ENCODE measurements around the gene ANTKMT. TPM values are rescaled to one million over a fixed set of nuclear protein-coding genes. Genes with fewer than 3 reads are reported as not detected.

ANTKMT gene
- total RNA-seq, 1 donor: 5.8 TPM

- H3K4me3 ChIP-seq (ENCODE audit: low read length): peak within 1 kb of the TSS; percentile 27
- H3K4me1 ChIP-seq (ENCODE audit: insufficient read depth, low read length): peaks cover 32% of the 10 kb centered on the region
- H3K27me3 ChIP-seq (ENCODE audit: insufficient read depth, low read length): peaks cover 10% of the 10 kb centered on the region
- no peaks in the 10 kb centered on the region for H3K9me3 ChIP-seq (ENCODE audit: low read depth, low read length)
Observed at GRCh38 chr16:714558-715476, 6.1 kb upstream of the ANTKMT start, which contains the start of gene METRN. TSS of gene METRN (plus strand) at chr16:715118. CDS start at chr16:715290, 172 bp downstream.

- H3K9me3 ChIP-seq (ENCODE audit: low read depth, low read length): no peaks in the 10 kb centered on the region
- H3K4me1 ChIP-seq (ENCODE audit: insufficient read depth, low read length): peaks cover 40% of the 10 kb centered on the region
- peaks cover 9% of the 10 kb centered on the region for H3K27me3 ChIP-seq (ENCODE audit: insufficient read depth, low read length)
- H3K4me3 ChIP-seq (ENCODE audit: low read length): peak overlapping the region; percentile 27
Observed at GRCh38 chr16:715477-716199, 5.3 kb upstream of the ANTKMT start.

GRCh38 chr16:716200-716568, 4.8 kb upstream of the ANTKMT start:
- no peak overlapping the region for H3K4me3 ChIP-seq (ENCODE audit: low read length)
- no peaks in the 10 kb centered on the region for H3K9me3 ChIP-seq (ENCODE audit: low read depth, low read length)
- peaks cover 41% of the 10 kb centered on the region for H3K4me1 ChIP-seq (ENCODE audit: insufficient read depth, low read length)
- H3K27me3 ChIP-seq (ENCODE audit: insufficient read depth, low read length): peaks cover 9% of the 10 kb centered on the region

- no peaks in the 10 kb centered on the region for H3K9me3 ChIP-seq (ENCODE audit: low read depth, low read length)
- H3K4me1 ChIP-seq (ENCODE audit: insufficient read depth, low read length): peaks cover 43% of the 10 kb centered on the region
- peaks cover 9% of the 10 kb centered on the region for H3K27me3 ChIP-seq (ENCODE audit: insufficient read depth, low read length)
Observed at GRCh38 chr16:716768-717325, 4.1 kb upstream of the ANTKMT start.

GRCh38 chr16:717450-718245, 3.3 kb upstream of the ANTKMT start:
- Histone ChIP-seq H3K27me3 (ENCODE audit: insufficient read depth, low read length) (peaks cover 9% of the 10 kb centered on the region), H3K9me3 (ENCODE audit: low read depth, low read length) (no peaks in the 10 kb centered on the region), H3K4me3 (ENCODE audit: low read length) (no peak overlapping the region), H3K4me1 (ENCODE audit: insufficient read depth, low read length) (peaks cover 45% of the 10 kb centered on the region)

More at GRCh38 chr16:716768-717325, 4.1 kb upstream of the ANTKMT start:
- H3K4me3 ChIP-seq (ENCODE audit: low read length): no peak overlapping the region

GRCh38 chr16:718389-718788, 2.6 kb upstream of the ANTKMT start:
- peaks cover 45% of the 10 kb centered on the region for H3K4me1 ChIP-seq (ENCODE audit: insufficient read depth, low read length)

GRCh38 chr16:718922-719321, 2.0 kb upstream of the ANTKMT start:
- Histone ChIP-seq H3K9me3 (ENCODE audit: low read depth, low read length) (no peaks in the 10 kb centered on the region), H3K4me3 (ENCODE audit: low read length) (no peak overlapping the region), H3K27me3 (ENCODE audit: insufficient read depth, low read length) (peaks cover 9% of the 10 kb centered on the region), H3K4me1 (ENCODE audit: insufficient read depth, low read length) (peaks cover 45% of the 10 kb centered on the region)

More at GRCh38 chr16:718389-718788, 2.6 kb upstream of the ANTKMT start:
- no peak overlapping the region for H3K4me3 ChIP-seq (ENCODE audit: low read length)
- H3K27me3 ChIP-seq (ENCODE audit: insufficient read depth, low read length): peaks cover 9% of the 10 kb centered on the region
- no peaks in the 10 kb centered on the region for H3K9me3 ChIP-seq (ENCODE audit: low read depth, low read length)

GRCh38 chr16:719815-720446, 1.0 kb upstream of the ANTKMT start:
- H3K9me3 ChIP-seq (ENCODE audit: low read depth, low read length): no peaks in the 10 kb centered on the region
- H3K4me1 ChIP-seq (ENCODE audit: insufficient read depth, low read length): peaks cover 40% of the 10 kb centered on the region
- H3K27me3 ChIP-seq (ENCODE audit: insufficient read depth, low read length): peaks cover 9% of the 10 kb centered on the region
- H3K4me3 ChIP-seq (ENCODE audit: low read length): peak overlapping the region; percentile 56

- Histone ChIP-seq H3K27me3 (ENCODE audit: insufficient read depth, low read length) (peaks cover 9% of the 10 kb centered on the region), H3K4me3 (ENCODE audit: low read length) (peak overlapping the region; percentile 56), H3K4me1 (ENCODE audit: insufficient read depth, low read length) (peaks cover 36% of the 10 kb centered on the region), H3K9me3 (ENCODE audit: low read depth, low read length) (no peaks in the 10 kb centered on the region)
Observed at GRCh38 chr16:720447-720989, 428 bp upstream of the ANTKMT start.

GRCh38 chr16:721765-722540, 1.0 kb downstream of the ANTKMT start:
- Histone ChIP-seq H3K27me3 (ENCODE audit: insufficient read depth, low read length) (peaks cover 2% of the 10 kb centered on the region), H3K9me3 (ENCODE audit: low read depth, low read length) (no peaks in the 10 kb centered on the region), H3K4me1 (ENCODE audit: insufficient read depth, low read length) (peaks cover 32% of the 10 kb centered on the region), H3K4me3 (ENCODE audit: low read length) (peak overlapping the region; percentile 56)

- no peak overlapping the region for H3K4me3 ChIP-seq (ENCODE audit: low read length)
- peaks cover 39% of the 10 kb centered on the region for H3K4me1 ChIP-seq (ENCODE audit: insufficient read depth, low read length)
- no peaks in the 10 kb centered on the region for H3K9me3 ChIP-seq (ENCODE audit: low read depth, low read length)
- peaks cover 2% of the 10 kb centered on the region for H3K27me3 ChIP-seq (ENCODE audit: insufficient read depth, low read length)
Observed at GRCh38 chr16:722835-723633, 2.1 kb downstream of the ANTKMT start.

GRCh38 chr16:723695-724094, 2.7 kb downstream of the ANTKMT start:
- Histone ChIP-seq H3K27me3 (ENCODE audit: insufficient read depth, low read length) (peaks cover 2% of the 10 kb centered on the region), H3K4me3 (ENCODE audit: low read length) (no peak overlapping the region), H3K9me3 (ENCODE audit: low read depth, low read length) (no peaks in the 10 kb centered on the region), H3K4me1 (ENCODE audit: insufficient read depth, low read length) (peaks cover 42% of the 10 kb centered on the region)

All from mononuclear cell (primary cell).